HG03342 (cell line): ENCODE measurements around the gene ATP8A1.
A peak's percentile ranks its signal among the peaks of the same experiment; 100 is the strongest.
"Not testable (repeated sequence)": the region's sequence is repeated elsewhere in the genome, so short reads cannot be mapped to it uniquely, and the experiment has no call there.

Experiments
- ATAC-seq: cut with Tn5 transposase; IDR thresholded peaks from one replicate; pipeline ENCODE4 v1.9.1; 2021; ENCODE audit warnings: mild to moderate bottlenecking, moderate library complexity; ENCODE audit not compliant: unreplicated experiment

ATP8A1 gene

GRCh38 chr4:42513748-42514492 lies 143.0 kb downstream of the ATP8A1 start:
- no peak for ATAC-seq

- ATAC-seq: no peak
Measured at GRCh38 chr4:42512226-42512625, 144.7 kb downstream of the ATP8A1 start.

GRCh38 chr4:42510225-42510624 lies 146.7 kb downstream of the ATP8A1 start:
- no peak for ATAC-seq

- no peak for ATAC-seq
Measured at GRCh38 chr4:42501624-42502401, 155.1 kb downstream of the ATP8A1 start.

GRCh38 chr4:42498040-42498439 lies 158.9 kb downstream of the ATP8A1 start:
- no peak for ATAC-seq

- ATAC-seq: no peak
Measured at GRCh38 chr4:42497142-42497910, 159.6 kb downstream of the ATP8A1 start.

GRCh38 chr4:42492962-42493361 lies 163.9 kb downstream of the ATP8A1 start:
- no peak for ATAC-seq

- no peak for ATAC-seq
Measured at GRCh38 chr4:42490015-42490414, 166.9 kb downstream of the ATP8A1 start.

GRCh38 chr4:42489095-42489494 lies 167.8 kb downstream of the ATP8A1 start:
- peak; percentile 73 for ATAC-seq

GRCh38 chr4:42488554-42488953 lies 168.4 kb downstream of the ATP8A1 start:
- ATAC-seq: no peak

- ATAC-seq: peak; percentile 80
Measured at GRCh38 chr4:42488114-42488513, 168.8 kb downstream of the ATP8A1 start.

GRCh38 chr4:42487230-42487629 lies 169.7 kb downstream of the ATP8A1 start:
- no peak for ATAC-seq

GRCh38 chr4:42486156-42486555 lies 170.7 kb downstream of the ATP8A1 start:
- ATAC-seq: not testable (repeated sequence)

- no peak for ATAC-seq
Measured at GRCh38 chr4:42484630-42485029, 172.3 kb downstream of the ATP8A1 start.

GRCh38 chr4:42483426-42484379 lies 173.2 kb downstream of the ATP8A1 start:
- ATAC-seq: no peak

GRCh38 chr4:42482516-42483327 lies 174.2 kb downstream of the ATP8A1 start:
- no peak for ATAC-seq

- ATAC-seq: no peak
Measured at GRCh38 chr4:42480717-42481116, 176.2 kb downstream of the ATP8A1 start.

- no peak for ATAC-seq
Measured at GRCh38 chr4:42480281-42480680, 176.6 kb downstream of the ATP8A1 start.

- no peak for ATAC-seq
Measured at GRCh38 chr4:42478946-42479345, 178.0 kb downstream of the ATP8A1 start.

- no peak for ATAC-seq
Measured at GRCh38 chr4:42478509-42478908, 178.4 kb downstream of the ATP8A1 start.
